Stomach (tissue), 4 donors: Measurements from ENCODE around the gene CLCN3.

Source experiments
- POLR2A ChIP-seq, 4 donors: fragments of 450-650 bp; IDR thresholded peaks; one replicate each; pipeline ENCODE4 v1.6.1; 2016; ENCODE audit warnings: antibody characterized with exemption in 4 of 4, control low read depth in 2 of 4, mild to moderate bottlenecking in 1 of 4, moderate library complexity in 1 of 4
- POLR2AphosphoS5 ChIP-seq, 3 donors: sonication (generic); formaldehyde crosslinking; IDR thresholded peaks; one replicate each; pipeline ENCODE4 v1.6.1; 2016; ENCODE audit warnings: antibody characterized with exemption in 3 of 3

- no peak for TF ChIP-seq POLR2AphosphoS5 (IDR thresholded peaks at IDR 0.05)
- TF ChIP-seq POLR2A (IDR thresholded peaks at IDR 0.05) = no peak
Observed at GRCh38 chr4:169615467-169616106, 4.8 kb upstream of the CLCN3 start.
